NCI-H460 (cell line): ENCODE results near the gene RBMX. TPM values are rescaled to one million over a fixed set of nuclear protein-coding genes. Genes with fewer than 3 reads are reported as not detected.
"Not testable (repeated sequence)": the region's sequence is repeated elsewhere in the genome, so short reads cannot be mapped to it uniquely, and the experiment has no call there.

Experiments used
- DNase-seq: peaks from one replicate; pipeline ENCODE4 v3.0.0-alpha.2; 2016; ENCODE audit warnings: low read depth; ENCODE audit errors: extremely low read depth
- polyA plus RNA-seq: library from polyadenylated mRNA; depleted of rRNA; stranded (reverse); fragments of >200 nt; gene quantifications from 2 replicates; pipeline ENCODE4 v1.2.3, GENCODE V29; 2014; cell fraction: nucleus; rRNA removed
- total RNA-seq: library from RNA; depleted of rRNA; stranded (reverse); fragments of >200 nt; shearing (Covaris generic); gene quantifications from 2 replicates; pipeline ENCODE4 v1.2.3, GENCODE V29; 2014; rRNA removed

The RBMX gene
- total RNA-seq = 325 and 328 TPM in 2 replicates
- polyA plus RNA-seq = 550 and 639 TPM in 2 replicates

- peak; percentile 92 for DNase-seq
These were observed at the start of gene RBMX for GRCh38 chrX:136880452-136881013. Gene RBMX, minus strand, starts transcription at chrX:136880725. Its CDS starts 1,298 bp downstream, at chrX:136879427.

GRCh38 chrX:136921438-136921837 is 40.9 kb upstream of the RBMX start:
- not testable (repeated sequence) for DNase-seq

- DNase-seq = no peak
These were observed 39.5 kb upstream of the RBMX start for GRCh38 chrX:136920001-136920400.

GRCh38 chrX:136916827-136917226 is 36.3 kb upstream of the RBMX start:
- DNase-seq = no peak

GRCh38 chrX:136911661-136912060 is 31.1 kb upstream of the RBMX start:
- DNase-seq = not testable (repeated sequence)

- DNase-seq = no peak
These were observed 30.7 kb upstream of the RBMX start for GRCh38 chrX:136911253-136911652.

- DNase-seq = no peak
These were observed 30.1 kb upstream of the RBMX start for GRCh38 chrX:136910565-136911035.

- DNase-seq = peak; percentile 88
These were observed 29.4 kb upstream of the RBMX start for GRCh38 chrX:136909706-136910564.

GRCh38 chrX:136909119-136909705 is 28.7 kb upstream of the RBMX start:
- peak; percentile 78 for DNase-seq

GRCh38 chrX:136907621-136908020 is 27.1 kb upstream of the RBMX start:
- DNase-seq = no peak

GRCh38 chrX:136906921-136907510 is 26.5 kb upstream of the RBMX start:
- DNase-seq = no peak

- DNase-seq = not testable (repeated sequence)
These were observed 23.5 kb upstream of the RBMX start for GRCh38 chrX:136904067-136904466.

GRCh38 chrX:136900071-136900470 is 19.5 kb upstream of the RBMX start:
- not testable (repeated sequence) for DNase-seq

- DNase-seq = no peak
These were observed 18.7 kb upstream of the RBMX start for GRCh38 chrX:136899221-136899620.

- DNase-seq = not testable (repeated sequence)
These were observed 18.2 kb upstream of the RBMX start for GRCh38 chrX:136898752-136899151.

- DNase-seq = no peak
These were observed 15.8 kb upstream of the RBMX start for GRCh38 chrX:136896121-136896914.

GRCh38 chrX:136892412-136892811 is 11.9 kb upstream of the RBMX start:
- no peak for DNase-seq

- DNase-seq = not testable (repeated sequence)
These were observed 10.1 kb upstream of the RBMX start for GRCh38 chrX:136890596-136890995.

GRCh38 chrX:136889269-136889668 is 8.7 kb upstream of the RBMX start:
- DNase-seq = no peak

- DNase-seq = no peak
These were observed 498 bp downstream of the RBMX start for GRCh38 chrX:136880003-136880451.
